Measurements from ENCODE around the gene MKRN2.
"Not testable (repeated sequence)": the region's sequence is repeated elsewhere in the genome, so short reads cannot be mapped to it uniquely, and the experiment has no call there.

Gene MKRN2

GRCh38 chr3:12613250-12613649 is 56.4 kb downstream of the MKRN2 start:
- DNase-seq (ENCODE audit: low read depth) = no peak
- no peak overlapping the region for H3K4me3 ChIP-seq (ENCODE audit: low read depth, low read length)
- TF ChIP-seq, protein P1, sequence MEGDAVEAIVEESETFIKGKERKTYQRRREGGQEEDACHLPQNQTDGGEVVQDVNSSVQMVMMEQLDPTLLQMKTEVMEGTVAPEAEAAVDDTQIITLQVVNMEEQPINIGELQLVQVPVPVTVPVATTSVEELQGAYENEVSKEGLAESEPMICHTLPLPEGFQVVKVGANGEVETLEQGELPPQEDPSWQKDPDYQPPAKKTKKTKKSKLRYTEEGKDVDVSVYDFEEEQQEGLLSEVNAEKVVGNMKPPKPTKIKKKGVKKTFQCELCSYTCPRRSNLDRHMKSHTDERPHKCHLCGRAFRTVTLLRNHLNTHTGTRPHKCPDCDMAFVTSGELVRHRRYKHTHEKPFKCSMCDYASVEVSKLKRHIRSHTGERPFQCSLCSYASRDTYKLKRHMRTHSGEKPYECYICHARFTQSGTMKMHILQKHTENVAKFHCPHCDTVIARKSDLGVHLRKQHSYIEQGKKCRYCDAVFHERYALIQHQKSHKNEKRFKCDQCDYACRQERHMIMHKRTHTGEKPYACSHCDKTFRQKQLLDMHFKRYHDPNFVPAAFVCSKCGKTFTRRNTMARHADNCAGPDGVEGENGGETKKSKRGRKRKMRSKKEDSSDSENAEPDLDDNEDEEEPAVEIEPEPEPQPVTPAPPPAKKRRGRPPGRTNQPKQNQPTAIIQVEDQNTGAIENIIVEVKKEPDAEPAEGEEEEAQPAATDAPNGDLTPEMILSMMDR (IDR thresholded peaks at IDR 0.05; ENCODE audit: control insufficient read depth, extremely low read depth, insufficient read depth) = no peak

GRCh38 chr3:12615266-12615665 is 58.4 kb downstream of the MKRN2 start:
- no peak for DNase-seq (ENCODE audit: low read depth)
- TF ChIP-seq, protein P1 (IDR thresholded peaks at IDR 0.05; ENCODE audit: control insufficient read depth, extremely low read depth, insufficient read depth) = no peak
- no peak overlapping the region for H3K4me3 ChIP-seq (ENCODE audit: low read depth, low read length)

- no peak overlapping the region for H3K4me3 ChIP-seq (ENCODE audit: low read depth, low read length)
- TF ChIP-seq, protein P1 (IDR thresholded peaks at IDR 0.05; ENCODE audit: control insufficient read depth, extremely low read depth, insufficient read depth) = no peak
- DNase-seq (ENCODE audit: low read depth) = no peak
Observed at GRCh38 chr3:12618426-12618825, 61.5 kb downstream of the MKRN2 start.

- TF ChIP-seq, protein P1 (IDR thresholded peaks at IDR 0.05; ENCODE audit: control insufficient read depth, extremely low read depth, insufficient read depth) = no peak
- H3K4me3 ChIP-seq (ENCODE audit: low read depth, low read length) = no peak overlapping the region
Observed at GRCh38 chr3:12620305-12620704, 63.4 kb downstream of the MKRN2 start.

GRCh38 chr3:12620729-12621128 is 63.8 kb downstream of the MKRN2 start:
- TF ChIP-seq, protein P1 (IDR thresholded peaks at IDR 0.05; ENCODE audit: control insufficient read depth, extremely low read depth, insufficient read depth) = no peak
- DNase-seq (ENCODE audit: low read depth) = no peak
- no peak overlapping the region for H3K4me3 ChIP-seq (ENCODE audit: low read depth, low read length)

More at GRCh38 chr3:12620305-12620704, 63.4 kb downstream of the MKRN2 start:
- no peak for DNase-seq (ENCODE audit: low read depth)

DNA sequence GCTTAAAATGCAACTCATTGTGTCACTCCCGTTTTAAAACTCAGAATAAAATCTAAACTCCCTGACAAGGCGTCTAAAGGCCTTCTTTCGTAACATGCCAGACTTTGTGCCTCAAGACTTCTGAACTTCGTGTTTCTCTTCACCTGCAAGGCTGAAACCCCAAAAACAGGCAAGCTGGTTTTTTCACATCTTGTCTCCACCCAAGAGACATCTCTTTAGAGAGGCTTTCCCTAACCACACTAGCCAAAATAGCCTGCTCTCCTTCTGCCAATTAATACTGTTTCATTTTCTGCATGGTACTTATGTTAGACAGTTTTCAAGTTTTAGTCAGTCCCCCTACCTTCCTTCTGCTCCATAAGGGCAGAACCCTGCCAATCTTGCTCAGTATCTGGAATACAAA is 65.4 kb downstream of the MKRN2 start:
- TF ChIP-seq, protein P1 (IDR thresholded peaks at IDR 0.05; ENCODE audit: control insufficient read depth, extremely low read depth, insufficient read depth) = no peak
- DNase-seq (ENCODE audit: low read depth) = no peak
- no peak overlapping the region for H3K4me3 ChIP-seq (ENCODE audit: low read depth, low read length)

DNA sequence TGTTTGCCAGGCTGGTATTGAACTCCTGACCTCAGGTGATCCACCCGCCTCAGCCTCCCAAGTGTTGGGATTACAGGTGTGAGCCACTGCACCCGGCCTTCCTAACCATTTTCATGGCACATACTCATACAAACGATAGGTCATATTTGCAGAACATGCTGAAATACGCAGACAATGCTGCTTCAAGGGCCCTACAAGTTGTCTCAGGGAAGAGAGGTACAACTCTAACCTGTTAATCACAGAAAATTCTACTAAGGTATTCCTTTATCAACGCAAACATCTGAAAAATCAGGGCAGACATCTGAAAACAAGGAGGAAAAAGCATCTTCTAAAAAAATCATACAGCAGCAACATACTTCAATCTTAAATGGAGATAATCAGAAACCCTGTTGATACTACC is 67.2 kb downstream of the MKRN2 start:
- TF ChIP-seq, protein P1 (IDR thresholded peaks at IDR 0.05; ENCODE audit: control insufficient read depth, extremely low read depth, insufficient read depth) = no peak
- H3K4me3 ChIP-seq (ENCODE audit: low read depth, low read length) = no peak overlapping the region
- no peak for DNase-seq (ENCODE audit: low read depth)

DNA sequence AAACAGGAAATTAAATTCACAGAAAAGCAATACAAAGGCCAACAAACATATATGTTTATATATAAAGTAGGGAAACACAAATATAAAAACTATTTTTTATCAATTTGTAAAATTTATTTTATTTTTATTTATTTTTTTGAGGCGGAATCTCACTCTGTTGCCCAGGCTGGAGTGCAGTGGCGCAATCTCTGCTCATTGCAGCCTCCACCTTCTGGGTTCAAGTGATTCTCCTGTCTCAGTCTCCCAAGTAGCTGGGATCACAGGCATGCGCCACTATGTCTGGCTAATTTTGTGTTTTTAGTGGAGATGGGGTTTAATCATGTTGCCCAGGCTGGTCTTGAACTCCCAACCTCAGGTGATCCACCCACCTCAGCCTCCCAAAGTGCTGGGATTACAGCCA is 68.1 kb downstream of the MKRN2 start:
- not testable (repeated sequence) for H3K4me3 ChIP-seq (ENCODE audit: low read depth, low read length); DNase-seq (ENCODE audit: low read depth)
